B cell (primary cell): Measurements from ENCODE around the gene LYSMD1.

ENCODE experiments used
- CTCF ChIP-seq: fragments of 200-600 bp; IDR thresholded peaks from one replicate; pipeline ENCODE4 v1.8.0; 2022; ENCODE audit warnings: antibody characterized with exemption, mild to moderate bottlenecking
- EZH2 ChIP-seq: IDR thresholded peaks from 2 replicates; pipeline ENCODE4 v1.6.1; 2012; ENCODE audit warnings: borderline replicate concordance, low read depth, mild to moderate bottlenecking, moderate library complexity, low read length; ENCODE audit not compliant: insufficient read depth, poor library complexity, severe bottlenecking

DNA sequence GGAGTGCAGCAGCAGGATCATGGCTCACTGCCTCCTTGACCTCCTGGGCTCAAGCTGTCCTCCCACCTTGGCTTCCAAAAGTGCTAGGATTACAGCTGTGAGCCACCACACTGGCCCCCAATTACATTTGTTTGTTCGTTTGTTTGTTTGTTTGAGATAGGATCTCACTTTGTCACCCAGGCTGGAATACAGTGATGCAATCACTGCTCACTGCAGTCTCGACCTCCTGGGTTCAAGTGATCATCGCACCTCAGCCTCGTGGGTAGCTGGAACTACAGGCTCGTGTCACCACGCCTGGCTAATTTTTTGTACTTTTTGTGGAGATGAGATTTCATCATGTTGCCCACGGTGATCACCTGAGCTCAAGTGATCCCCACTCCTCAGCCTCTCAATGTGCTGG is 26.3 kb upstream of the LYSMD1 start:
- no peak for TF ChIP-seq CTCF
- TF ChIP-seq EZH2, result no peak
